ENCODE measurements around the gene GOLGA8A.
"Not testable (repeated sequence)": the region's sequence is repeated elsewhere in the genome, so short reads cannot be mapped to it uniquely, and the experiment has no call there.

The GOLGA8A gene

GRCh38 chr15:34409511-34409910 lies 28.1 kb downstream of the GOLGA8A start:
- not testable (repeated sequence) for DNase-seq (ENCODE audit: low read depth)

DNA sequence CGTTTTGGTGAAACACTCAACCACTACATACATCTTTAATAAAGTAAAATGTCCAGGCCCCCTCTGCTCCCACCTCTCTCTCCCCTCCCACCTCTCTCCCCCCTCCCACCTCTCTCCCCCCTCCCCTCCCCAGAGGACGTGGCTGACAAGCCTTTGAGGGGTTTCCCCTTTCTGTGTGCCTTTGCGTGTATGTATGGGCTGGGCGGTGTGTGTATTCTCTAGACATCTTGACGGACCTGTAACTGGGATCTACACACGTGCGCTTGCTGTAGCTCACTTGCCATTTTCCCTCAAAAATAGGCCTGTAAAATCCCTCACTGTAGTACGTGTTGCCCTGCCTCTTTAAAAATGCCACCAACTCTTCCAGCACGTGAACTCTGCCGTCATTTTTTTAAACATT lies 28.6 kb downstream of the GOLGA8A start:
- DNase-seq (ENCODE audit: low read depth) = not testable (repeated sequence)

DNA sequence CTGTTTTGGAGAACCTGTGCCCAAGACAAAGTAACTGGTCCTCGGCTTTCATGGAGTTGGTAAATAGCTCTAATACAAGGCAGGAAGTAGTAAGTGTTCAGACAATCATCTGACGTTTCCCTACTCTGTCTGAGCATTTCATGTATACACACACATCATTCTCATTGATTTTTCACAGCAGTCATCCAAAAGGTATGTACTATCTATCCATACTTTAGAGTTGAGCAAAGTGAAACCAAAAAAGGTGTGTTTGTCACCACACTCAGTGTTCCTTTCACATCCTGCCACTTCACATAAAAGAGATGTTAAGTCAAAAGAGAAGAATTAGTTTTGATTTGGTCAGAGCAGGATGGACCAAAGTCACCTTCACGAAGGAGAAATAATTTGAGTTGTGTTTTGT lies 33.7 kb downstream of the GOLGA8A start:
- DNase-seq (ENCODE audit: low read depth) = not testable (repeated sequence)

GRCh38 chr15:34403160-34403598 lies 34.4 kb downstream of the GOLGA8A start:
- not testable (repeated sequence) for DNase-seq (ENCODE audit: low read depth)

DNA sequence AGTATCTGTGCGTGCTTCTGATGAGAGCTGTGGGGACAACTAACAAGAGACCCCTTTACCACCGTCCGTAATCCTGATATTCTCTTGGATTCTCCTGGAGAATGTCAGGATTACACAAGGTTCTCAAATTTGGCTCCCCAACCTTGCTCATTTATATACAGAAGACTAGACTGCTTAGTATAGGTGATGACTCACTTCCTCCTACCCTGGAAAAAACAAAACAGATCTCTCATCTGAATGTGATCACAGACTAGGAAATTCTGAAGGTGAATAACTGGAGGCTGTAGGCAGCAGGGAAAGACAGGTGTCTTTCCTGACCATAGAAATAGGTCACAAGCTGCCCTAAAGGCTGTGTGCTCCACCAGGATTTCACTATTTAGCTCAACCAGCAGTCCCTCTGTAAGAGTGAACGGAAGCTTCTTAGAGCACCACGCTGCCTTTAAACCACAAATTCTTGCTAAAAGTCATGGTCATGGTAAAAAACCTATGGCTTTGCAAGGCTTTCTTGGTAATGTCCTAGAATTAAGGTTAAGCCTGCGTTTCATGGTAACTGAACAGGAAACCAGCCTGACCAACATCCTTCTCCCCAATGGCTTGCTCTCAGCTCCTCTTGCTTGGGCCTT lies 39.9 kb downstream of the GOLGA8A start:
- DNase-seq (ENCODE audit: low read depth) = not testable (repeated sequence)

DNA sequence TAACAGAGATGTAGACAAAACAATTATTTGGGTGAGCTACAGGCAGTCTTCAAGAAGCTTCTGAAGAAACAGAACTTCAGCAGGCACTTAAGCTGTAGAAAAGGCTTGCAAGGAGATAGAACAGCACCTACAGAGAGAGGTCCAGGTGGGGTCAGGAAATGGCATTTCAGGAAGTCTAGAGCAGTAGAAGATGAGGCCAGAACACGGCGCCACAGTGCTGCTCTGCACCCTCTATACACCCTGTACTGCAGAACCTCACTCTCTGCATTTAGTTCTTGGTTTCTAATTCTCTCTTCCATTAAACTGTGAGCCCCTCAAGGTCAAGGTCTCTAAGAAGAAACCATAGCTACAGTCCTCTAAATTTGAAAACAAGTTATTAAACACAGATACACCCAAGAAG lies 44.6 kb downstream of the GOLGA8A start:
- DNase-seq (ENCODE audit: low read depth) = not testable (repeated sequence)

- not testable (repeated sequence) for DNase-seq (ENCODE audit: low read depth)
These were observed 48.0 kb downstream of the GOLGA8A start for GRCh38 chr15:34389594-34390086.

Data from fibroblast of gingiva (primary cell).